ENCODE measurements around the gene NCSTN.

- TF ChIP-seq CTCF (IDR thresholded peaks at IDR 0.05), result no peak
- TF ChIP-seq POLR2AphosphoS5 (IDR thresholded peaks at IDR 0.05), result no peak
These were observed 3.0 kb upstream of the NCSTN start for GRCh38 chr1:160340146-160340545.

Measured in esophagus muscularis mucosa (tissue), 3 donors.